GM11168 (cell line): Measurements from ENCODE around the gene OR2V1.

Experiments
- in situ Hi-C: fragments of 300-500 bp; cut with MboI; formaldehyde crosslinking; loops from one replicate; pipeline ENCODE4 v1.12.0; 2022; ENCODE audit warnings: low sequenced_read_pairs; ENCODE audit not compliant: unreplicated experiment

OR2V1 gene

GRCh38 chr5:181086884-181087205 is 44.1 kb downstream of the OR2V1 start:
- in situ Hi-C loops: no loop called here

GRCh38 chr5:181086026-181086883 is 44.7 kb downstream of the OR2V1 start:
- in situ Hi-C loops: no loop called here

- in situ Hi-C loops: no loop called here
These were observed 46.3 kb downstream of the OR2V1 start for GRCh38 chr5:181084621-181085195.

GRCh38 chr5:181081989-181082388 is 49.0 kb downstream of the OR2V1 start:
- in situ Hi-C loops: no loop called here

GRCh38 chr5:181076920-181077319 is 54.0 kb downstream of the OR2V1 start:
- in situ Hi-C loops: no loop called here
